RWPE1 (cell line): ENCODE measurements around the gene RIIAD1.

Source experiments
- CTCF ChIA-PET: fragments of 350-600 bp; sonication (Branson Sonifier 250); formaldehyde crosslinking; extraction: SDS; loops from one replicate; lab custom pipeline; 2021; lab: Yijun Ruan, JAX
- POLR2A ChIA-PET: fragments of 400-600 bp; formaldehyde crosslinking; extraction: SDS; loops from one replicate; lab custom pipeline; 2020; ENCODE audit warnings: antibody characterized with exemption; ENCODE audit not compliant: low non-redundant PET; lab: Yijun Ruan, JAX
- DNase-seq: peaks from one replicate; pipeline ENCODE4 v3.0.0; 2012; ENCODE audit warnings: low spot score
- H3K27ac ChIP-seq: fragments of 450-650 bp; 2 replicates; pipeline ENCODE4 v1.5.1; 2017
- CTCF ChIP-seq: fragments of 450-650 bp; conservative IDR thresholded peaks from 2 replicates; pipeline ENCODE4 v1.5.1; 2017; ENCODE audit warnings: low read depth, mild to moderate bottlenecking

The RIIAD1 gene

GRCh38 chr1:151702936-151703335, 18.4 kb upstream of the RIIAD1 start:
- ChIA-PET POLR2A (no interaction called here), CTCF (interaction anchor here (1.0 kb wide), 1 partner anchor 10 kb away, joined by 8 read pairs; no protein-coding TSS in a partner anchor)
- DNase-seq = no peak
- TF ChIP-seq CTCF = no peak
- H3K27ac ChIP-seq = no peak overlapping the region

GRCh38 chr1:151703813-151704212, 17.5 kb upstream of the RIIAD1 start:
- ChIA-PET POLR2A (no interaction called here), CTCF (no interaction called here)
- H3K27ac ChIP-seq = no peak overlapping the region
- no peak for DNase-seq
- TF ChIP-seq CTCF = no peak

- TF ChIP-seq CTCF = no peak
- H3K27ac ChIP-seq = no peak overlapping the region
- CTCF ChIA-PET = no interaction called here
- no peak for DNase-seq
- POLR2A ChIA-PET = no interaction called here
Observed at GRCh38 chr1:151704246-151704645, 17.1 kb upstream of the RIIAD1 start.

- no peak for DNase-seq
- H3K27ac ChIP-seq = no peak overlapping the region
- TF ChIP-seq CTCF = no peak
- ChIA-PET POLR2A (no interaction called here), CTCF (interaction anchor here (0.6 kb wide), 1 partner anchor 177 kb away, joined by 4 read pairs; no protein-coding TSS in a partner anchor)
Observed at GRCh38 chr1:151705146-151705545, 16.2 kb upstream of the RIIAD1 start.

GRCh38 chr1:151705753-151706463, 15.4 kb upstream of the RIIAD1 start:
- ChIA-PET CTCF (interaction anchor here (0.6 to 1.0 kb wide), 3 partner anchors 35 to 399 kb away, joined by 3 to 4 read pairs (median 3); partner anchors contain the start of gene TDRKH), POLR2A (no interaction called here)
- no peak for TF ChIP-seq CTCF
- DNase-seq = no peak
- H3K27ac ChIP-seq = no peak overlapping the region

GRCh38 chr1:151706464-151707415, 14.6 kb upstream of the RIIAD1 start:
- DNase-seq = no peak
- no peak overlapping the region for H3K27ac ChIP-seq
- TF ChIP-seq CTCF = no peak
- POLR2A ChIA-PET = interaction anchor here (0.6 kb wide), 1 partner anchor 11 kb away, joined by 6 read pairs; no protein-coding TSS in a partner anchor
- CTCF ChIA-PET = interaction anchor here (0.6 to 1.0 kb wide), 4 partner anchors 34 to 398 kb away, joined by 3 to 4 read pairs (median 4); partner anchors contain the start of gene TDRKH
